M059J (cell line): ENCODE measurements around the gene MAN1A2. TPM values are rescaled to one million over a fixed set of nuclear protein-coding genes. Genes with fewer than 3 reads are reported as not detected.

Source experiments
- DNase-seq: peaks from one replicate; pipeline ENCODE4 v3.0.0-alpha.2; 2012; ENCODE audit warnings: low read depth
- total RNA-seq: library from RNA; depleted of rRNA; stranded (reverse); fragments of >200 nt; shearing (Covaris generic); gene quantifications from 2 replicates; pipeline ENCODE4 v1.2.3, GENCODE V29; 2014; rRNA removed

Gene MAN1A2
- total RNA-seq, 1 experiment from 2014 or later: 20.9 TPM

GRCh38 chr1:117575586-117576225, 208.5 kb downstream of the MAN1A2 start:
- DNase-seq: no peak

DNA sequence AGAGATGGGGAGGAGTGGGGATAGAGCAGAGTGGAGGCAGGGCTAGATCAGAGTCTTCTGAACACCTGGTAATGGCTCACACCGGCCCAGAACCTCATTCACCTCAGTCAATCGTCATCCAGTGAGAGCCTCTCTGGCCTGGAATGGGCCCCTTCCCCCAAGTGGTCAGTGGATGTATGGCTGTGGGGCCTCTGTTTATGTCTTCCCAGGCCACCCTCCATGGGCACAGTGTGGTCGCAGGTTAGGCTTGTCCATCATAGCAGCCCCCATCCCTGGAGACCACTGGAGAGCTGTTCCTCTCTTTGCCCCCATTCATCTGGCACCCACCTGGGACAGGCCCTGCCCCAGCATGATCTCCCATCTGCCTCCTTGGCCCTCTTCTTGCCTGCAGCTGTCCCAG, 209.0 kb downstream of the MAN1A2 start:
- no peak for DNase-seq

GRCh38 chr1:117577191-117577885, 210.1 kb downstream of the MAN1A2 start:
- no peak for DNase-seq

GRCh38 chr1:117578466-117578865, 211.2 kb downstream of the MAN1A2 start:
- no peak for DNase-seq

Other genes starting within 250 kb of the MAN1A2 start
- 1.5 and 4.2 TPM in 2 replicates for gene TRIM45, start 245.7 kb upstream of the MAN1A2 start, total RNA-seq
- gene VTCN1, start 156.5 kb upstream of the MAN1A2 start, total RNA-seq: not detected in 2 replicates
- 4.5 and 6.3 TPM in 2 replicates for gene TENT5C, start 238.6 kb downstream of the MAN1A2 start, total RNA-seq